HEK293 (cell line): ENCODE results near the gene RABAC1.

ENCODE experiments used
- CTCF ChIA-PET: fragments of 350-600 bp; formaldehyde crosslinking; extraction: SDS; loops from one replicate; lab custom pipeline; 2021; ENCODE audit warnings: antibody characterized with exemption; lab: Yijun Ruan, JAX
- POLR2A ChIA-PET: fragments of 300-600 bp; formaldehyde crosslinking; extraction: SDS; loops from one replicate; lab custom pipeline; 2020; ENCODE audit warnings: antibody characterized with exemption, inconsistent platforms; lab: Yijun Ruan, JAX
- H3K27ac ChIP-seq: fragments of 200-500 bp; sonication (Bioruptor generic); 2 replicates; pipeline ENCODE4 v1.5.1; 2014; ENCODE audit warnings: low read depth, low read length, control low read depth, inconsistent platforms; ENCODE audit errors: extremely low read depth
- H3K36me3 ChIP-seq, 2 experiments: fragments of 200-500 bp in 1 of 2; sonication (Bioruptor generic) in 1 of 2; 1 replicate in 1 of 2; 2 replicates in 1 of 2; pipeline ENCODE4 v1.5.1; 2014 to 2017; ENCODE audit warnings: inconsistent platforms in 2 of 2, low read length in 2 of 2; ENCODE audit not compliant: control insufficient read depth in 2 of 2, insufficient read depth in 1 of 2
- H3K4me1 ChIP-seq: fragments of 200-500 bp; sonication (Bioruptor generic); 2 replicates; pipeline ENCODE4 v1.5.1; 2014; ENCODE audit warnings: mild to moderate bottlenecking, low read length, inconsistent platforms; ENCODE audit not compliant: control insufficient read depth, insufficient read depth
- H3K4me3 ChIP-seq: 2 replicates; pipeline ENCODE4 v1.5.1; 2011; ENCODE audit warnings: low read depth, mild to moderate bottlenecking, control low read depth, low read length, moderate library complexity
- H3K9me3 ChIP-seq: fragments of 200-500 bp; sonication (Bioruptor generic); 2 replicates; pipeline ENCODE4 v1.5.1; 2014; ENCODE audit warnings: low read depth, low read length, inconsistent platforms; ENCODE audit not compliant: control insufficient read depth, insufficient read depth
- EGR2 ChIP-seq: fragments of 450-650 bp; formaldehyde crosslinking; IDR thresholded peaks from 2 replicates; pipeline ENCODE4 v1.5.1; 2016; ENCODE audit warnings: low read depth, missing biosample characterization, missing genetic modification characterization
- KLF1 ChIP-seq: fragments of 450-650 bp; formaldehyde crosslinking; IDR thresholded peaks from 2 replicates; pipeline ENCODE4 v1.5.1; 2016; ENCODE audit warnings: missing biosample characterization, missing genetic modification characterization
- KLF9 ChIP-seq: fragments of 450-650 bp; formaldehyde crosslinking; IDR thresholded peaks from 2 replicates; pipeline ENCODE4 v1.5.1; 2016; ENCODE audit warnings: missing biosample characterization, missing genetic modification characterization, low read depth
- MEIS1 ChIP-seq: sonication (generic); formaldehyde crosslinking; IDR thresholded peaks from 2 replicates; pipeline ENCODE4 v1.8.1; 2022; ENCODE audit warnings: missing genetic modification reagents, mild to moderate bottlenecking, borderline replicate concordance
- PATZ1 ChIP-seq: fragments of 450-650 bp; formaldehyde crosslinking; IDR thresholded peaks from 2 replicates; pipeline ENCODE4 v1.5.1; 2016; ENCODE audit warnings: missing biosample characterization, missing genetic modification characterization
- ZBTB1 ChIP-seq: fragments of 450-650 bp; formaldehyde crosslinking; IDR thresholded peaks from 2 replicates; pipeline ENCODE4 v1.5.1; 2016; ENCODE audit warnings: missing biosample characterization, missing genetic modification characterization
- ZBTB10 ChIP-seq: fragments of 450-650 bp; formaldehyde crosslinking; IDR thresholded peaks from 2 replicates; pipeline ENCODE4 v1.5.1; 2016; ENCODE audit warnings: missing biosample characterization, missing genetic modification characterization
- ZBTB48 ChIP-seq: fragments of 450-650 bp; formaldehyde crosslinking; IDR thresholded peaks from 2 replicates; pipeline ENCODE4 v1.5.1; 2016; ENCODE audit warnings: missing biosample characterization, missing genetic modification characterization
- ZFHX2 ChIP-seq: fragments of 450-650 bp; formaldehyde crosslinking; conservative IDR thresholded peaks from 2 replicates; pipeline ENCODE4 v1.5.1; 2016; ENCODE audit warnings: missing biosample characterization, missing genetic modification characterization
- ZFP37 ChIP-seq: fragments of 450-650 bp; formaldehyde crosslinking; IDR thresholded peaks from 2 replicates; pipeline ENCODE4 v1.5.1; 2016; ENCODE audit warnings: missing biosample characterization, missing genetic modification characterization
- ZNF184 ChIP-seq: fragments of 450-650 bp; IDR thresholded peaks from 2 replicates; pipeline ENCODE4 v1.5.1; 2018; ENCODE audit warnings: missing biosample characterization, mild to moderate bottlenecking, missing genetic modification characterization
- ZNF223 ChIP-seq: fragments of 450-650 bp; formaldehyde crosslinking; IDR thresholded peaks from 2 replicates; pipeline ENCODE4 v1.5.1; 2016; ENCODE audit warnings: missing biosample characterization, missing genetic modification characterization
- ZNF362 ChIP-seq: fragments of 450-650 bp; formaldehyde crosslinking; IDR thresholded peaks from 2 replicates; pipeline ENCODE4 v1.5.1; 2016; ENCODE audit warnings: missing biosample characterization, missing genetic modification characterization
- ZNF449 ChIP-seq: fragments of 450-650 bp; formaldehyde crosslinking; IDR thresholded peaks from 2 replicates; pipeline ENCODE4 v1.5.1; 2017; ENCODE audit warnings: missing biosample characterization, mild to moderate bottlenecking, missing genetic modification characterization, moderate library complexity
- ZNF513 ChIP-seq: fragments of 450-650 bp; IDR thresholded peaks from 2 replicates; pipeline ENCODE4 v1.5.1; 2018; ENCODE audit warnings: missing biosample characterization, missing genetic modification characterization
- ZNF544 ChIP-seq: fragments of 450-650 bp; formaldehyde crosslinking; IDR thresholded peaks from 2 replicates; pipeline ENCODE4 v1.5.0; 2017; ENCODE audit warnings: missing biosample characterization, missing genetic modification characterization
- ZNF558 ChIP-seq: fragments of 450-650 bp; formaldehyde crosslinking; IDR thresholded peaks from 2 replicates; pipeline ENCODE4 v1.5.1; 2016; ENCODE audit warnings: missing biosample characterization, missing genetic modification characterization
- ZNF777 ChIP-seq: fragments of 450-650 bp; formaldehyde crosslinking; IDR thresholded peaks from 2 replicates; pipeline ENCODE4 v1.5.1; 2017; ENCODE audit warnings: missing biosample characterization, missing genetic modification characterization, borderline replicate concordance
- ZSCAN30 ChIP-seq: fragments of 450-650 bp; IDR thresholded peaks from 2 replicates; pipeline ENCODE4 v1.5.1; 2018; ENCODE audit warnings: missing biosample characterization, mild to moderate bottlenecking, missing genetic modification characterization, moderate library complexity
- ZSCAN4 ChIP-seq: fragments of 450-650 bp; formaldehyde crosslinking; IDR thresholded peaks from 2 replicates; pipeline ENCODE4 v1.5.1; 2017; ENCODE audit warnings: missing biosample characterization, missing genetic modification characterization

RABAC1 gene

GRCh38 chr19:41956621-41957020, 2.5 kb downstream of the RABAC1 start:
- no peak for TF ChIP-seq ZNF223
- no peak for TF ChIP-seq MEIS1 (CRISPR knock-in tag)
- no peak for TF ChIP-seq ZNF362 (tag by site-specific recombination)
- POLR2A ChIA-PET = interaction anchor here (2.2 to 4.3 kb wide), 3 partner anchors 85 to 96 kb away, joined by 7 to 56 read pairs (median 38); partner anchors contain the start of gene RPS19

GRCh38 chr19:41955521-41955920, 3.6 kb downstream of the RABAC1 start:
- TF ChIP-seq EGR2 (tag by site-specific recombination) (peak; percentile 69), ZFHX2 (peak; percentile 80), ZSCAN30 (no peak), KLF9 (tag by site-specific recombination) (peak; percentile 59)
- ChIA-PET CTCF (interaction anchor here (0.6 to 6.1 kb wide), 2 partner anchors 71 to 83 kb away, joined by 3 to 61 read pairs; no protein-coding TSS in a partner anchor), POLR2A (interaction anchor here (4.3 kb wide), 1 partner anchor 95 kb away, joined by 38 read pairs; the partner anchor contains the start of gene RPS19)
- Histone ChIP-seq H3K27ac (no peak overlapping the region), H3K4me3 (no peak overlapping the region), H3K36me3 (peaks cover 18 to 20% of the 10 kb centered on the region in 2 experiments; a peak in 2 of 3 replicates), H3K4me1 (peaks cover 6% of the 10 kb centered on the region), H3K9me3 (no peaks in the 10 kb centered on the region)

More at GRCh38 chr19:41956621-41957020, 2.5 kb downstream of the RABAC1 start:
- Histone ChIP-seq H3K9me3 (no peaks in the 10 kb centered on the region), H3K4me3 (no peak overlapping the region), H3K27ac (no peak overlapping the region), H3K4me1 (peaks cover 10% of the 10 kb centered on the region), H3K36me3 (peaks cover 18 to 20% of the 10 kb centered on the region in 2 experiments; a peak in 2 of 3 replicates)
- CTCF ChIA-PET = interaction anchor here (0.5 to 4.4 kb wide), 10 partner anchors 11 to 249 kb away, joined by 3 to 73 read pairs (median 4); partner anchors contain the start of gene CD79A

GRCh38 chr19:41951686-41952172, 7.4 kb downstream of the RABAC1 start:
- ChIA-PET CTCF (interaction anchor here (0.7 to 6.1 kb wide), 16 partner anchors 9 to 156 kb away, joined by 3 to 61 read pairs (median 4); partner anchors contain the start of gene ERFL), POLR2A (interaction anchor here (2.0 to 3.3 kb wide), 2 partner anchors 79 to 92 kb away, joined by 6 to 17 read pairs; partner anchors contain the start of gene RPS19)
- Histone ChIP-seq H3K9me3 (no peaks in the 10 kb centered on the region), H3K4me3 (no peak overlapping the region), H3K4me1 (no peaks in the 10 kb centered on the region), H3K27ac (no peak overlapping the region), H3K36me3 (peaks cover 15 to 18% of the 10 kb centered on the region in 2 experiments; a peak in 2 of 3 replicates)
- 0 out of 2 replicates have a peak, but pooled peaks have one; percentile 23 for TF ChIP-seq ZFHX2
- TF ChIP-seq ZFP37 (tag by site-specific recombination) = no peak
- no peak for TF ChIP-seq ZNF184
- TF ChIP-seq KLF1 = peak; percentile 67
- no peak for TF ChIP-seq ZNF449 (tag by site-specific recombination)
- peak; percentile 83 for TF ChIP-seq ZBTB10 (tag by site-specific recombination)
- no peak for TF ChIP-seq ZNF544
- TF ChIP-seq ZSCAN4 (tag by site-specific recombination) = no peak
- TF ChIP-seq ZNF558 (tag by site-specific recombination) = no peak
- TF ChIP-seq ZBTB1 (tag by site-specific recombination) = no peak
- no peak for TF ChIP-seq ZBTB48
- peak; percentile 70 for TF ChIP-seq PATZ1 (tag by site-specific recombination)
- no peak for TF ChIP-seq ZNF513
- no peak for TF ChIP-seq ZNF777 (tag by site-specific recombination)
